Measurements from ENCODE around the gene SARS1.
"Not testable (repeated sequence)": the region's sequence is repeated elsewhere in the genome, so short reads cannot be mapped to it uniquely, and the experiment has no call there.

The SARS1 gene, protein sequence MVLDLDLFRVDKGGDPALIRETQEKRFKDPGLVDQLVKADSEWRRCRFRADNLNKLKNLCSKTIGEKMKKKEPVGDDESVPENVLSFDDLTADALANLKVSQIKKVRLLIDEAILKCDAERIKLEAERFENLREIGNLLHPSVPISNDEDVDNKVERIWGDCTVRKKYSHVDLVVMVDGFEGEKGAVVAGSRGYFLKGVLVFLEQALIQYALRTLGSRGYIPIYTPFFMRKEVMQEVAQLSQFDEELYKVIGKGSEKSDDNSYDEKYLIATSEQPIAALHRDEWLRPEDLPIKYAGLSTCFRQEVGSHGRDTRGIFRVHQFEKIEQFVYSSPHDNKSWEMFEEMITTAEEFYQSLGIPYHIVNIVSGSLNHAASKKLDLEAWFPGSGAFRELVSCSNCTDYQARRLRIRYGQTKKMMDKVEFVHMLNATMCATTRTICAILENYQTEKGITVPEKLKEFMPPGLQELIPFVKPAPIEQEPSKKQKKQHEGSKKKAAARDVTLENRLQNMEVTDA

GRCh38 chr1:109213824-109214693 lies at the start of gene SARS1:
TSS of gene SARS1 (plus strand) at chr1:109213918. CDS start at chr1:109213993, 75 bp downstream.
- DNase-seq (ENCODE audit: low read depth, low spot score): peak; percentile 63

GRCh38 chr1:109164538-109164937 lies 49.2 kb upstream of the SARS1 start:
- DNase-seq (ENCODE audit: low read depth, low spot score): no peak

DNA sequence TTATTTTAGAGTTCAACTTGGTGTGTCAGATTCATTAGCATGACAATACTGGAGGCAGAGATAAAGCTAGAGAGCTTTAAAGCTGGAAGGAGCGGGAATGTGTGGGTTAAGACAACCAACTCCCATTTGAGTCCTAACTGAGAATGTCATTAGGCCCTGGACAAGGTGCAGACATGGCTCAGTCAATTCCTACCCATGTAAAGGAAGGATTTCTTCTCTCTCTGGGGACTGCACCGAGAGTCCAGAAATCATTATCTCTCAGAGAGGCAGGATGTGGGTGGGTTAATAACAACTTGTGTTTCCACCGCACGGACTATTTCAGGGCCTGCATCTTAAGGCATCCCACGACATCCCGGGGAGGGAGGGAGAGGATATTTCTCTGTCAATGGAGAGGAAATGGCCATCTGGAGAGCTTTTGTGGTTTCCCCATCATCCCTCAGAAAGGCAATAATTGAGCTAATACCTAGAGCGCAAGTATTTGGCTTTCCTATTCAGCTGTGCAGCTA lies 46.7 kb upstream of the SARS1 start:
- no peak for DNase-seq (ENCODE audit: low read depth, low spot score)

- DNase-seq (ENCODE audit: low read depth, low spot score): no peak
Measured at GRCh38 chr1:109170035-109170764, 43.5 kb upstream of the SARS1 start.

DNA sequence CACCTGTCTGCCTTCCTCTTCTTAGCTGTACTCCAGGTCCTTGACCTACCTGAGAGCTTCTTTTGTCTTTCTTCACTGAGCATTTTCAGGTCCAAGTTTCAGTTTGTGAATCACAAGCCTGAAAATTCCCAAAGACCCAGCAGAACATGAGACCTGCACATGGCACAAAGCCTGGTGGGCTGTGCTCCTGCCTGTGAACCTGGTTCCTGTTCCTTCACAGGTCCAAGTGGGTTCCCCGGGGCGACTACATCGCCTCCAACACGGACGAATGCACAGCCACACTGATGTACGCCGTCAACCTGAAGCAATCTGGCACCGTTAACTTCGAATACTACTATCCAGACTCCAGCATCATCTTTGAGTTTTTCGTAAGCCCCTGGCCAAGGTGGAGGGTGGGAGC lies 42.1 kb upstream of the SARS1 start:
- no peak for DNase-seq (ENCODE audit: low read depth, low spot score)

GRCh38 chr1:109176349-109176748 lies 37.4 kb upstream of the SARS1 start:
- DNase-seq (ENCODE audit: low read depth, low spot score): not testable (repeated sequence)

GRCh38 chr1:109180715-109181084 lies 33.0 kb upstream of the SARS1 start:
- not testable (repeated sequence) for DNase-seq (ENCODE audit: low read depth, low spot score)

- DNase-seq (ENCODE audit: low read depth, low spot score): no peak
Measured at GRCh38 chr1:109181085-109181806, 32.5 kb upstream of the SARS1 start.

- DNase-seq (ENCODE audit: low read depth, low spot score): no peak
Measured at GRCh38 chr1:109181807-109182163, 31.9 kb upstream of the SARS1 start.

GRCh38 chr1:109183058-109183738 lies 30.5 kb upstream of the SARS1 start:
- no peak for DNase-seq (ENCODE audit: low read depth, low spot score)

DNA sequence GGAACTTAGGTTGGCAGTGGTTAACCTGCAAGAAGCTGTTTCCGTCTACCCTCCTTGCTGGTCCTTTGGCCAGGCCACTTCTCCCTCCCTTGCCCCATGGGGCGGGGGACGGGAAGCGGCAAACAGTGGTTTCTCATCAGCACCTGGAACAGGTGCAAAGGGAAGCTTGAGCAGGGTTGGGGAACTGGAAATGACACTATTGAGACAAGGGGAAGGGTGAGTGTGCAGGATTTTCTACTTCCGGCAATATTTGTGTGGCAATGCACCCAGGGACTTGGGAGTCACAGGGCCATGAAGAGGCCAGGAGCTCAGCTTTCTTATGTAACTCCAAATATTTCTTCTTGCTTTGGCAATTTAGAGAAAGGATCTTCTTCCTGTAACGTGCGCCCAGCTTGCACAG lies 29.0 kb upstream of the SARS1 start:
- no peak for DNase-seq (ENCODE audit: low read depth, low spot score)

DNA sequence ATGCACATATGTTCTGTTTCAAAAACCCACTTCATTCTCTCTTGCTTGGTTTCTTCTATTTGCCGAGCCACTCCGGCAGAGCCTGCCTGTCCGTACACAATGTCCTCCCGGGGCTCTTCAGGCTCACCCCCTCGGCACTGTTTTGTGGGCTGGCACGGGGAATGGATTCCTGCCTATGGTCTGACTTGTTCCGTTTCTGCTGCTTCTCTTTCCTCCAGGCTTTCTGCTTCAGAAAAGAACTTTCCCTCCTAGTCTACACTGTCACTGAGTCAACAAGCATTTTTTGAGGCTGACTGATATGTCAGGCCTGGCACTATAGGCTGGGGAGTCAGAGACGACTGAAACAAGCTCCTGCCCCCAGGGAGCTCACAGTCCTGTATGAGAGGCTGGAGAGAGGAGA lies 28.4 kb upstream of the SARS1 start:
- DNase-seq (ENCODE audit: low read depth, low spot score): no peak

DNA sequence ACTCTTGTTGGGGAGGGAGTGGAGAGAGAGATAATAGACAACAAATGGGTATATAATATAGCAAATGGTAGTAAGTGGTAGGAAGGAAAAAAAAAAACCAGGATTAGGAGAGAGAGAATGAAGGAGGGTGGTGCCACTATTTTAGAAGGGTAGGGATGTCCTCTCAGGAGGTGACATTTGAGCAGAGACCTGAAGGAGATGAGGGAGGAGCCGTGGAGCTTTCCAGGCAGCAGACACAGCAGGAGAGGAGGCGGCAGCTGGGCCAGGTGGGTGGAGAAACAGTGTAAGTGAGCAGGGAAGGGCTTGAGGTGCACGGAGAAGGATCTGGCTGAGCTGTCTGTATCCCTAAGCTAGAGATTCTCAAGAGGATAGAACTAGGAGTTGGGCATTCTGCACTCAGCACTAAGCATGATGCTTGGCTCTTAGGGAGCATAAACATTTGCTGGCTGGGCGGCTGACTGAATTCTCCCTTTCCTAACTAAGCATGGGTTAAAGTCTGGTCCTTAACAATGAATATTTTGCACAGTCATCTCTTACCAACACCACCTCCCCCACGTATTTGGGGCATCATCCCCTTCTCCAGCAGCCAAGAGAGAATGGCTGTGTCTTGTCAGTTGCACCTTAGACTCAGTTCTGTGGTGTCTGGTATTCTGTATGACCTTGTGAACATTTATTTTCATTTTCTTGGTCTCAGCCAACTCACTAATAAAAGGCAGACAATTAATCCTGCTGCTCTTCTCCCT lies 27.6 kb upstream of the SARS1 start:
- DNase-seq (ENCODE audit: low read depth, low spot score): no peak

- DNase-seq (ENCODE audit: low read depth, low spot score): no peak
Measured at GRCh38 chr1:109186733-109187086, 27.0 kb upstream of the SARS1 start.

- no peak for DNase-seq (ENCODE audit: low read depth, low spot score)
Measured at GRCh38 chr1:109187127-109187526, 26.6 kb upstream of the SARS1 start.

DNA sequence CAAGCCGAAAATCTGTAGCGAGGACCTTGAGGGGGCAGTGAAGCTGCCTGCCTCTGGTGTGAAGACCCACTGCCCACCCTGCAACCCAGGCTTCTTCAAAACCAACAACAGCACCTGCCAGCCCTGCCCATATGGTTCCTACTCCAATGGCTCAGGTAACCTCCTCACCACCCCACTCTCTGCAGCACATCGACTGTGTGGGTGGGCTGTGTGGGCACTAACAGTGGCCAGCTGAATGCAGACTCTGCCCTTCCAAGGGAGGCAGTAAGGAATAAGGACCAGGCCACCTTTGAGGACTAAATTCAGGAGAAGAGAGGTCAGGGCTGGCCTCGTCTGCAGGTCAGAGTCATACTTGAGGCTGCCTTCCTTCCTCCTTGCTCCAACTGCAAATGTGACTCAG lies 25.5 kb upstream of the SARS1 start:
- DNase-seq (ENCODE audit: low read depth, low spot score): no peak

DNA sequence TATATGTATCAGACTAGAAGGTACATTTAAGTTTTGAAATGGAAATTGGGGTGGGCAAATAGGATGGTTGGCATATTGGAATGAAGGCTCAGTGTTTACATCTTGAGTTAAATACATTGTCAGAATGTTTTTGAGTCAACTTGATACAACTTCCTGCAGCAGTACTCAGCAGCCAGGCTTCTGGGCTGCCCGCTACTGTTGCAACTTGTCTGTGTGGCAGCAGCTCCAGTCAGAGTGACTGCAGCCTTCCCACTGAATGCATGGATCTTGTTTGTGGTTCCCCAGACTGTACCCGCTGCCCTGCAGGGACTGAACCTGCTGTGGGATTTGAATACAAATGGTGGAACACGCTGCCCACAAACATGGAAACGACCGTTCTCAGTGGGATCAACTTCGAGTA lies 24.9 kb upstream of the SARS1 start:
- DNase-seq (ENCODE audit: low read depth, low spot score): no peak

GRCh38 chr1:109190189-109190588 lies 23.5 kb upstream of the SARS1 start:
- DNase-seq (ENCODE audit: low read depth, low spot score): no peak

DNA sequence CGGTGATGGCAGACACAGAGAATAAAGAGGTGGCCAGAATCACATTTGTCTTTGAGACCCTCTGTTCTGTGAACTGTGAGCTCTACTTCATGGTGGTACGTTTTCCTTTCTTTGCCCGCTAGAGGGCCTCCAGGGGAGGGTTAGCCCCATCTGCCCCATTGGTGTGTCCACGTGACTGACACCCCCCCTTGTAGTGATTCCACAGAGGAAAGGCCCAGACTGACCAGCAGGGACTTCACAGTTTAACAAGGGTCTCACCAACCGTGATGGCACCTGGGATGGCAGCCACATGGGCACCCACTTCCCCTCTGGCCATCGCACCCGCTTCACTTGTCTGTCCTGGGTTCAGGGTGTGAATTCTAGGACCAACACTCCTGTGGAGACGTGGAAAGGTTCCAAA lies 22.3 kb upstream of the SARS1 start:
- no peak for DNase-seq (ENCODE audit: low read depth, low spot score)

DNA sequence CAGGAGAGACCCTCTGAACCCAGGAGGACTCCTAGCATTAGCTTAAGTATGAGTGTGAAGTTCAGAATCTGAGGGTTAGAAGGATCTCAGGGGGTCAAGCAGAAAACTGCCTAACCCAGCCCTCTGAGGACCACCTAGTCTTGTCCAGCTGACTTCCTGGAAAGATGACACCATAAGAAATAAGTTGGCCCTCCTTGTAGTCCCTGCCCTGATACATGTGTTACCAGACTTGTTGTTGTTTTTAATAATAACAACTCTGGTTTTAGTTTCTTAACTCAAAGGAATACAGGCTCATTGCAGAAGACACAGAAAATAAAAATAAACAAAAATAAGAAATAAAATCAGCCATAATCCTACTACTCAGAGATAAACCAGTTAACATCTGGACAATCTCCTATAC lies 21.8 kb upstream of the SARS1 start:
- no peak for DNase-seq (ENCODE audit: low read depth, low spot score)
